ENCODE results near the gene ARHGDIG. TPM values are rescaled to one million over a fixed set of nuclear protein-coding genes. Genes with fewer than 3 reads are reported as not detected.

ARHGDIG gene
- total RNA-seq, 1 donor from 2014 or later, result 2.5 TPM

DNA sequence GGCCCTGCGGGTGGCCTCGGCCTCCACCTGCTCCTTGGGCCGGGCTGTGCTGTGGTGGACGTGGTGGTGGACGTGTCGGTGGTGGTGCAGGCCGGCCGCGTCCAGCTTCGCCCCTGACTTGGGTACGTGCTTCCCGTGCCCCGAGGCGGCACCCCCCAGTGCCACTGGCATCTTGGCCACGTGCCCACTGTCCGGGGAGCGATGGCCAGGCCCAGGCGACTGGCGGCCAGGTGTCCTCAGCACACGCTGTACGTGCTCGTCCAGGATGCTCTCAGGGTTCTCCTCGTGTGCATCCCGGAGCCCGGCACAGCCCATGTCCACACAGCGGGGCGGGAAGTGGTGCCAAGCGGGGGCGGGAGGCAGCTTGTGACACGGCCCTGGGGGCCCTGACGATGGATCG is 17.4 kb downstream of the ARHGDIG start:
- Mint-ChIP-seq H3K4me1 (ENCODE audit: unreplicated experiment) (no peaks in the 10 kb centered on the region), H3K4me3 (no peak overlapping the region), H3K27me3 (no peaks in the 10 kb centered on the region), H3K27ac (no peak overlapping the region), H3K9me3 (no peaks in the 10 kb centered on the region), H3K36me3 (no peaks in the 10 kb centered on the region)
- TF ChIP-seq CTCF (conservative IDR thresholded peaks at IDR 0.05), result no peak
- DNase-seq (ENCODE audit: extremely low spot score, unreplicated experiment), result no peak

DNA sequence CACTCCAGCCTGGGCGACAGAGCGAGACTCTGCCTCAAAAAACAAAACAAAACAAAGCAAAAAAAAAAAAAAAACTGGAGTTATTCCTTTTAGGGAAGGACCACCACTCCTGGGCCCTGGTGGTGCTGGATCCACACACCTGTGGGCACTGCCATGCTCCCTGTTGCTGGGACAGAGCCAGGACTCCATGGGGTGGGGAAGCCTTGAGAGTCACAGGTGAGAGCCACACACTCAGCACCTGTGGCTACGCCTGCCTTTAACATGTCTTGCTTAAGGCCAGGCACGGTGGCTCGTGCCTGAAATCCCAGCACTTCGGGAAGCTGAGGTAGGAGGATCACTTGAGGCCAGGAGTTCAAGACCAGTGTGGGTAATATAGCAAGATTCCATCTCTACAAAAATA is 20.8 kb downstream of the ARHGDIG start:
- no peaks in the 10 kb centered on the region for H3K27me3 Mint-ChIP-seq
- H3K9me3 Mint-ChIP-seq, result no peaks in the 10 kb centered on the region
- no peak for TF ChIP-seq CTCF (conservative IDR thresholded peaks at IDR 0.05)
- DNase-seq (ENCODE audit: extremely low spot score, unreplicated experiment), result no peak
- H3K36me3 Mint-ChIP-seq, result no peaks in the 10 kb centered on the region
- H3K27ac Mint-ChIP-seq, result no peak overlapping the region
- peaks cover 4% of the 10 kb centered on the region for H3K4me1 Mint-ChIP-seq (ENCODE audit: unreplicated experiment)
- no peak overlapping the region for H3K4me3 Mint-ChIP-seq

- Mint-ChIP-seq H3K4me1 (ENCODE audit: unreplicated experiment) (peaks cover 4% of the 10 kb centered on the region), H3K9me3 (no peaks in the 10 kb centered on the region), H3K36me3 (no peaks in the 10 kb centered on the region), H3K27ac (no peak overlapping the region), H3K4me3 (no peak overlapping the region), H3K27me3 (no peaks in the 10 kb centered on the region)
- DNase-seq (ENCODE audit: extremely low spot score, unreplicated experiment), result no peak
- TF ChIP-seq CTCF (conservative IDR thresholded peaks at IDR 0.05), result no peak
Measured at GRCh38 chr16:301950-302349, 21.6 kb downstream of the ARHGDIG start.

GRCh38 chr16:303760-304505 is 23.5 kb downstream of the ARHGDIG start:
- no peak overlapping the region for H3K27ac Mint-ChIP-seq
- H3K27me3 Mint-ChIP-seq, result no peaks in the 10 kb centered on the region
- peak; percentile 33 for TF ChIP-seq CTCF (conservative IDR thresholded peaks at IDR 0.05)
- H3K4me3 Mint-ChIP-seq, result no peak overlapping the region
- peaks cover 4% of the 10 kb centered on the region for H3K4me1 Mint-ChIP-seq (ENCODE audit: unreplicated experiment)
- no peaks in the 10 kb centered on the region for H3K9me3 Mint-ChIP-seq
- DNase-seq (ENCODE audit: extremely low spot score, unreplicated experiment), result no peak
- H3K36me3 Mint-ChIP-seq, result no peaks in the 10 kb centered on the region

GRCh38 chr16:305916-306626 is 25.7 kb downstream of the ARHGDIG start:
- Mint-ChIP-seq H3K36me3 (no peaks in the 10 kb centered on the region), H3K4me3 (no peak overlapping the region), H3K27me3 (no peaks in the 10 kb centered on the region), H3K27ac (no peak overlapping the region), H3K9me3 (no peaks in the 10 kb centered on the region), H3K4me1 (ENCODE audit: unreplicated experiment) (peaks cover 4% of the 10 kb centered on the region)
- TF ChIP-seq CTCF (conservative IDR thresholded peaks at IDR 0.05), result no peak
- DNase-seq (ENCODE audit: extremely low spot score, unreplicated experiment), result no peak
